ENCODE results near the gene UROC1.

The UROC1 gene

GRCh38 chr3:126545544-126545943 lies 28.0 kb upstream of the UROC1 start:
- TF ChIP-seq ZBTB7A (IDR thresholded peaks at IDR 0.05; ENCODE audit: low read depth) (no peak), TEAD4 (IDR thresholded peaks at IDR 0.05) (no peak), TCF12 (IDR thresholded peaks at IDR 0.05; ENCODE audit: low read depth) (no peak), CREB1 (IDR thresholded peaks at IDR 0.05; ENCODE audit: low read depth) (no peak), EP300 (IDR thresholded peaks at IDR 0.05; ENCODE audit: borderline replicate concordance) (no peak), MAX (IDR thresholded peaks at IDR 0.05) (no peak), FOXM1 (IDR thresholded peaks at IDR 0.05; ENCODE audit: borderline replicate concordance, low read depth) (no peak), REST (IDR thresholded peaks at IDR 0.05; ENCODE audit: low read depth) (no peak), NFIC (IDR thresholded peaks at IDR 0.05) (no peak)
- TF ChIP-seq, protein P1, sequence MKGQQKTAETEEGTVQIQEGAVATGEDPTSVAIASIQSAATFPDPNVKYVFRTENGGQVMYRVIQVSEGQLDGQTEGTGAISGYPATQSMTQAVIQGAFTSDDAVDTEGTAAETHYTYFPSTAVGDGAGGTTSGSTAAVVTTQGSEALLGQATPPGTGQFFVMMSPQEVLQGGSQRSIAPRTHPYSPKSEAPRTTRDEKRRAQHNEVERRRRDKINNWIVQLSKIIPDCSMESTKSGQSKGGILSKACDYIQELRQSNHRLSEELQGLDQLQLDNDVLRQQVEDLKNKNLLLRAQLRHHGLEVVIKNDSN (IDR thresholded peaks at IDR 0.05) = no peak

- no peak for TF ChIP-seq CREB1 (IDR thresholded peaks at IDR 0.05; ENCODE audit: low read depth)
- no peak for TF ChIP-seq ZBTB7A (IDR thresholded peaks at IDR 0.05; ENCODE audit: low read depth)
- no peak for TF ChIP-seq RAD21 (IDR thresholded peaks at IDR 0.05; ENCODE audit: low read depth)
- TF ChIP-seq CEBPB (IDR thresholded peaks at IDR 0.05) = no peak
- TF ChIP-seq REST (IDR thresholded peaks at IDR 0.05; ENCODE audit: low read depth) = no peak
- TF ChIP-seq MAX (IDR thresholded peaks at IDR 0.05) = no peak
- TF ChIP-seq EP300 (IDR thresholded peaks at IDR 0.05; ENCODE audit: borderline replicate concordance) = no peak
- TF ChIP-seq, protein P1 (IDR thresholded peaks at IDR 0.05) = no peak
- no peak for TF ChIP-seq TEAD4 (IDR thresholded peaks at IDR 0.05)
- no peak for TF ChIP-seq FOXM1 (IDR thresholded peaks at IDR 0.05; ENCODE audit: borderline replicate concordance, low read depth)
- no peak for TF ChIP-seq TAF1 (IDR thresholded peaks at IDR 0.05; ENCODE audit: low read depth)
- TF ChIP-seq TCF12 (IDR thresholded peaks at IDR 0.05; ENCODE audit: low read depth) = no peak
- no peak for TF ChIP-seq EGR1 (IDR thresholded peaks at IDR 0.05)
- TF ChIP-seq YY1 (IDR thresholded peaks at IDR 0.05; ENCODE audit: low read depth) = no peak
- TF ChIP-seq NFIC (IDR thresholded peaks at IDR 0.05) = no peak
Observed at GRCh38 chr3:126544596-126545281, 27.2 kb upstream of the UROC1 start.

- TF ChIP-seq REST (IDR thresholded peaks at IDR 0.05; ENCODE audit: low read depth) (no peak), TAF1 (IDR thresholded peaks at IDR 0.05; ENCODE audit: low read depth) (no peak), TEAD4 (IDR thresholded peaks at IDR 0.05) (no peak), TCF12 (IDR thresholded peaks at IDR 0.05; ENCODE audit: low read depth) (no peak), RAD21 (IDR thresholded peaks at IDR 0.05; ENCODE audit: low read depth) (no peak), EGR1 (IDR thresholded peaks at IDR 0.05) (no peak), CEBPB (IDR thresholded peaks at IDR 0.05) (no peak), CREB1 (IDR thresholded peaks at IDR 0.05; ENCODE audit: low read depth) (no peak), EP300 (IDR thresholded peaks at IDR 0.05; ENCODE audit: borderline replicate concordance) (no peak), YY1 (IDR thresholded peaks at IDR 0.05; ENCODE audit: low read depth) (no peak), ZBTB7A (IDR thresholded peaks at IDR 0.05; ENCODE audit: low read depth) (no peak), FOXM1 (IDR thresholded peaks at IDR 0.05; ENCODE audit: borderline replicate concordance, low read depth) (no peak), MAX (IDR thresholded peaks at IDR 0.05) (no peak), NFIC (IDR thresholded peaks at IDR 0.05) (no peak)
- TF ChIP-seq, protein P1 (IDR thresholded peaks at IDR 0.05) = no peak
Observed at GRCh38 chr3:126543457-126544061, 26.0 kb upstream of the UROC1 start.

All from Ishikawa (cell line).